Jurkat, Clone E6-1 (cell line): Measurements from ENCODE around the gene TNS2.

Experiments
- DNase-seq: peaks from one replicate; pipeline ENCODE4 v3.0.0-alpha.2; 2011; ENCODE audit warnings: low read depth, low spot score
- H3K4me3 ChIP-seq: 2 replicates; pipeline ENCODE4 v1.5.1; 2011; ENCODE audit warnings: mild to moderate bottlenecking, low read length, control low read depth, moderate library complexity

Gene TNS2

GRCh38 chr12:53042607-53043454 is 7.0 kb upstream of the TNS2 start:
- no peak overlapping the region for H3K4me3 ChIP-seq
- no peak for DNase-seq

DNA sequence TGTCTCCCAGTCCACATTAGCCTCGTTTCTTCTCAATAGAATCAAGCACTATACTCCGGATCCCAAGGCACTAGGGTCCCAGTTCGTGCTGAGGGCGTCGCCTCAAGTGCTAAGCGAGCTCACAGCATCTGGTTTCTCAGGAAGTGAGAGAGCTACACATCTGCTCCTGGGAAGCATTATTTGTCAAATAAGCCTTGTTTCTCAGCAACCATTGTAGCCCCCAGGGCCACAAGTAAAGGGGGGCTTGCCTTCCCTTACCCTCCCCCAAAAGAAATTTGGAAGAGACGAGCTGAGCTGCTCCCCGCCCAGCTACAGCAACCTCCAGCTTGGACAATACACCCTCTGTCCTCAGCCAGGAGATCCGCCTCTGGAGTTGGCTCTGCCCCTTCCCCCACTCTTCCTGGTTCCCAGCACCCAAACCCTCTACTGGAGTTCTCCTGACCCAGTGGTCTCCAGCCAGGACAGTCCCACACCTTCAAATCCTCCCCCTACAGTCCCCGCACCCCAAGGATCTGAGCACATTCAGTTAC is 5.7 kb upstream of the TNS2 start:
- H3K4me3 ChIP-seq, result no peak overlapping the region
- no peak for DNase-seq

DNA sequence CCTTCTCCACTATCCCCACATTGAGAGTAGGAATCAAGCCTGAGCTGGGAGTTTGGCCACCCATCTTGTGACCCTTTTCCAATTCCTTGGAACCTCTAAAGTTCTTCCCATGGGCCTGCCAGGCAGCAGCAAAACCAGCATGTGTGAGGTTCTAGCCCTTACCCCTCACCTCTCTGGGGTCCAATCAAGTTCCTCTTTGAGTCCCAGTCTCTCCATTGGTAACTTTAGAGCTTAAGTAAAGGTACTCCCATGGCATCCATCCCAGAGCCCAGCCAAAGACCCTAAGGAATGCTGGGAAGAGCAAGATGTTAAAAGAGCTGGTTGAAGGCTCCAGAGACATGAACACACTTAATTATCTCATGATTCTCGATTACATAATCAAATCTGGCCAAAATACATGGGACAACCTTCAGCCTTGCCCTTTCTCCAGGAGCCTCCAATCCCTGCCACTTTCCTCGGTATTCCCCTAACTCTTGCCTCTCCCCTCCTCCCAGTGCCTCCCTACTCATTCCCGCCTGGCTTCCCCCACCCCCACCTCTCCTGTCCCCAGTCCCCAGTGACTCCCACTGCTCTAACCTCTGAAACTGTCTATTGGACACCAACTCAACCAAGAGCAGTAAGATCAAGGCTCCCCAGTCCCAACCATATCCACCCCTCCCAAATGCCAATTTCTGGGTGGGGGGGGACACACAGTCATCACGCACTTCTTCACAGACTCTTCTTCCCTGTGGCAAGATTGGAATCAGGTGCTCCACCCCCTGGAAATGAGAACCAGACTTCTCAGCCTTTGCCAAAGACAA is 4.8 kb upstream of the TNS2 start:
- DNase-seq, result no peak
- no peak overlapping the region for H3K4me3 ChIP-seq

DNA sequence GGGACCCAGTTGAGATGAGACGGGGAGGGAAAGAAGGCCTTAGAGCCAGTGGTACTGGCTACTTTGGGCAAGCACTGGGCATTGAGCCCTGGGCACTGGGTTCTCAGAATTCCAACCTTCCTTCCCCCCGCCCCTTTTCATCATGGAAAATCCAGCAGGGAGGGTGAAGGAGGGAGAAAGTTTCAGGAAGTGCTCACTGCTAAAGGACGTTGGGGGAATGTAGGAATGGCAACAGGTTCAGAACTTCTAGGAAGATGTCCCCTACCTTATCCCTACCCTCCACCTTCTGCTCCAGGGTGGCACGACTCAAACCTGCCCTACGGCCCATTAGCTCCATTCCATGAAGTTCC is 4.2 kb upstream of the TNS2 start:
- no peak overlapping the region for H3K4me3 ChIP-seq
- no peak for DNase-seq

DNA sequence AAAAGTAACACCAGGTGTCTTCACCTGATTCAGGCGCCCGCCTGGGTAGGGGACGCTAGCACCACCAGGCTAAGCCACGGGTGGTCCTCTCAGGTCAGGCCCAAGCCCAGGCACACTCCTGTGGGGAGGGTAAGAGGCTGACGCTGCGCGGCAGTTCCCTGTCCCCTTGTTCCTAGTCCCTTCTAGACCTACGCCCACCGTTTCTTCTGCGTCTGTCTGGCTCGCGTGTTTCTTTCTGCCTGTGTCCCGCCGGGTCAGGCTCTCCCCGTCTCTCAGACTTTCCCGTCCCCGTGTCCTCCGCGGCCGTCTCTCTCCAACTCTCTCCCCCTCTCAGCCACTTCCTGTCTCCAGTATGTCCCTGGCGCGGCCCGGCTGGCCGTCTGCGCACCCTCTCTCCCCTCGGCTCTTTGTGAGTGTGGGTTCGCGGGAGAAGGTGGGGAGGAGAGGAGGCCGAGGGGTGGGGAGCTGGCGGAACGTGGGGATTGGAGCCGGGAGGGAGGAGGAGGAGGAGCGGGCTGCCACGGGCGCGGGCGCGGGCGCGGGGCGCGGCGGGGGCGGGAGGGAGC is 3.1 kb upstream of the TNS2 start:
- peak; percentile 32 for DNase-seq
- peak overlapping the region; percentile 78 for H3K4me3 ChIP-seq

DNA sequence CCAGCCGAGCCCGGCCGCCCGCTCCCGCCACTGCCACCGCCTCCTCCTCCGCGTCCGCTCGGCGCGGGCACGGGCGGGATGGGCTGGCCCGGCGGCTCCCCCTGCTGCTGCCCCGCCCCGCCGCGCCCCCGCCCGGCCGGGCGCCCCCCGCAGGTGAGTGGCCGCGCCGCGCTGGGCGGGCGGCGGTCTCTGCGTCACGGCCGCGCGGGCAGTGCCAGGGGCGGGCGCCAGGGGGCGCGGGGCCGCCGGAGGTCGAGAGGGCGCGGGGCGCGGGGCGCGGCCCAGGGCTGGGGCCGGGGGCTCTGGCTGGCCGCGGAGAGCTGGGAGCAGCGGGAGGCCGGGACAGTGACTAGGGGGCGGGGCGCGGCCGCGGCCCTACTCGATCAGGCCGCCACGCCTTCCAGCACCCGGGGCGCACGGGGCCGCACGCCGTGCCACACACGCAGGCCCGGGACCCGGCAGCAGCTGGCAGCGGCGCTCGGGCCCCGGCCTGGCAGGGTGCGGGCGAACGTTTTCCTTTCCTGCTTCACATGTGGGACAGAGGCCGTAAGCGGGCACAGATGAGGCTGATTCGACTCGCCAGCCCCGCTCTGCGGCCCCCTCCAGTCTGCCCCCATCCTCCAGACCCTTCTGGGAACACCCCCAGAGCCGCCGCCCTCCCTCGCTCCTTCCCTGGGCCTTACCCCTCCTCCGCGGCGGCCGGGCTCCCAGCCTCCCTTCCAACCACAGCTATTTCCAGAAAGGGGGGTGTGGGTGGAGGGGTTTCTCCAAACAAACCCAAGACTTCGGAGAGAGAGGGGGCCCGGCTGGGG is 2.4 kb upstream of the TNS2 start:
- peak overlapping the region; percentile 78 for H3K4me3 ChIP-seq
- DNase-seq, result peak; percentile 29

- peak overlapping the region; percentile 52 for H3K4me3 ChIP-seq
- DNase-seq, result no peak
These were observed 1.7 kb upstream of the TNS2 start for GRCh38 chr12:53048033-53048779.

DNA sequence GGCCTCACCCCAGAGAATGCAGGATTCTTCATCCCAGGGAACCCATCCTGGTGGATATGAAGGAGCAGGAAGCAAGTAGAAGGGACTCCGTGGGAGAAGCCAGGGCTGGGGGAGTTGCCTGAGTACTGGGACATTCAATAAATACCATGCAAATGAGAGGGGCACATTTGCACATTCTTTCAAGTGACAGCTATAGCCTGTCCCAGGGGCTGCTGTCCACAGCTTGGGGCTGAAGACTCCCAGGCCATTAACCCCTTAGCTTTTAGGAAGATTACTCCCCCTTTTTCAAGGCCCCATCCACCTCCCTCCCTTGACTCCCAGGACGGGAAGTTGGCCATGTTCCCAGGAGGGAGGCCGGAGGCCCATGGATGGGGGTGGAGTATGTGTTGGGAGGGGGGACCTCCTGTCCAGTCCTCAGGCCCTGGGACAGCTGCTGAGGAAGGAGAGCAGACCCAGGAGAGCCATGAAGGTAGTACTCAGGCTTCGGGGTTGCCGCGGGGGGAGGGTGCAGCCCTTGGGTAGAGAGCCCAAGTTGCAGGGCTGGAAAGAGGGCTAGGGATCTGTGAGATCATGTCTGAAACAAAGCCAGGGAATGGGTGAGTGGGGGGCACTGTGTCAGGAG is 974 bp upstream of the TNS2 start:
- DNase-seq, result no peak
- no peak overlapping the region for H3K4me3 ChIP-seq

DNA sequence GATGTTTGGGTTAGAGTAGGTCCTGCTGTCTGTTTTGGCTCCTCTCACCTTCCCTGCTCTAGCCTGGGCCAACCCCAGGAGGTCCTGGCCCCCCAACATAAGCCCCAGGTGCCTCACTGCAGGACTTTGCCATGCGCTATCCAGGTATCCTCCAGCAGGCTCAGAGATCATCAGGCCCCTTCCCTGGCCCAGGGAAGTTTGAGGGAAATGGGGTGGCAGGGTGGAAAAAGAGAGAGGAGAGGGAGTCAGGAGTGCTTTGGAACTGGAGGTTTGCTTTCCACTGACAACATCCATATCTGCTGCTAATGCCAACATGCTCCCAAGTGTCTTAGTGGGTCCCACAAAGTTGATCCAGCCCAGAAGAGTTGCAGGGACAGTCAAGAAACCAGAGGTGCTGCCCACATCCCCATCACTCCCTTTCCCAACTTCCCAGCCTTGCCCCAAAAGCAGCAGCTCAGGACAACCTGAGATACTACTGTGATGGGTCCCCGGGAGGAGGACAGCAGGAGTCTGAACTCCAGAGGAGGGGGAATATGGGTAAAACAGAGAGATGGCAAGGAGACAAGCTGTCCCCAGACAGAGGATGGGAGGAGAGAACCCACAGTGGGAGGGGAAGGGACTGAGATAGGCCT is 677 bp downstream of the TNS2 start:
- H3K4me3 ChIP-seq, result no peak overlapping the region

GRCh38 chr12:53051058-53051880 is 1.4 kb downstream of the TNS2 start:
- DNase-seq, result no peak
- H3K4me3 ChIP-seq, result no peak overlapping the region

More for the DNA sequence above, 677 bp downstream of the TNS2 start:
- DNase-seq, result no peak

GRCh38 chr12:53051881-53052412 is 2.1 kb downstream of the TNS2 start:
- no peak overlapping the region for H3K4me3 ChIP-seq

DNA sequence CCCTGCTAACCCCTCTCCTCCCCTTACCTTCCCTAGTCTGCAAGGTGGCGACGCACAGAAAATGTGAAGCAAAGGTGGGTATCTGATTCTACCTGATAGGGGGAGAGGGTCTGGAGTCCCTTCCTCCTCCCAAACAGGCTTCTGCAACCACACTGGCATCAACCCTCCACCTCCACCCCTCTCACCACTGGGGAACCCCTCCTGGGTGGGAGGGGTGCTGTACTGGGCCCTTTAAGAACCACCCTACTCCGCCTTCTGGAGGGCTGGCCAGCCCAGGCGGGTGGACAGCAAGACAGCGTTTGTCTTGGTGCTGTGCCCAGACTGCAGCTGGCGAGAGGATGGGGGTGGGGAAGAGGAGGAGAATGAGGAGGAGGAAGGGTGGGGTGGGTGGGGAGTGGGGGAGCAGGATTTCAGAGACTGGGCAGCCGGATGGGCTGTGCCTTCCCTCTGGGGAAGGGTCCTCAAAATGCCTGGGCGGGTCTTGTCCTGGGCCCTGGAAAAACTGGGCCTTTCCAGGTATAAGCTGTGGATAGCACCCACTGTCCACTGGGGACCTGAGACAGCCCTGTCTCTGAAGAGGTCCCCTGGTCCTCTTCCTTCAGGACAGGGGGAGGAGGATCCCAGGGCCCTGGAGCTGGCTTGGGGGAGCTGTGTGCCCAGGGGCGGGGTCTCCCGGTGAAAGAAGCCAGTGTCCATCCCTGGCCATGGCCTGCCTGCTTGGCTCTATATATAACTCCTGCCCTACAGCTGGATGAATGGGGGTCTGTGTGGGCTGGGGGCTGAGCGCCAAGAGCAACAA is 2.8 kb downstream of the TNS2 start:
- H3K4me3 ChIP-seq, result no peak overlapping the region
- DNase-seq, result no peak

More at GRCh38 chr12:53051881-53052412, 2.1 kb downstream of the TNS2 start:
- DNase-seq, result no peak

DNA sequence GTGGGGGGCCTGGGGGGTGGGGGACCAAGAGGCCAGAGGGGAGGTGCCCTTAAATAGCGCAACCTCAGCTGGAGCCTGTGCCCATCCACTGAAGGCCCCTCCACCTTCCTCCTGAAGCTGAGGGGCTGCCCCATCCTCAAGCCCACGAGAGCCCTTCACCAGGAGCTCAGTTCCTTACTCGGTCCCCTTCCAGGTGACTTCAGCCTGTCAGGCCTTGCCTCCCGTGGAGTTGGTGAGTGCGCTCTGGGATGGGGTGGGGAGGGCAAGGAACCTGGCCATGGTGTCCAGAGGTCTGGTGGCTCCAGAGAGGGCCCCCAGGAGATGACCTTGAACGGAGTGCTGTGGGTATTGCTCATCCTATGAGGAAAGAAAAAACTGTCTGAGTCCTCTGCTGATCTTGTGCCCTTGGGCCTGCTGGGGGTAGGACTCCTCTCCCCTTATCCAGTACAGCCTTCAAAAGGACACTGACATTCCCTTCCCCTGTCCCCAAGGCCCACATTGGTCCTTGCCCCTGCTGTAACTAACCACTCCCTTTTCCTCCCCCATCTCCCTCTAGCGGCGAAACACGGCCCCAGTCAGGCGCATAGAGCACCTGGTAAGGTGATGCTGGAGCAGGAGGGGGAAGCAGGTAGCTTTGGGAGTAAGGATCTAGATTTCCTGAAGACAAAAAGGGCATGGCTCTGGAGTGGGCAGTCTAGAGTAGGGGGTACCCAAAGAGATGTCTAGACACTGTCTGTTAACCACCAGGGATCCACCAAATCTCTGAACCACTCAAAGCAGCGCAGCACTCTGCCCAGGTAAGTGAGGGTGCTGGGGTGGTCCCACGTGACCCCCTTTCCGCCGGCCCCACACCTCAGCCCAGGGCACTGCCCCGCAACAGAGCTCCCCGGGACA is 3.6 kb downstream of the TNS2 start:
- H3K4me3 ChIP-seq, result peak overlapping the region; percentile 78
- DNase-seq, result peak; percentile 37

- DNase-seq, result peak; percentile 85
- H3K4me3 ChIP-seq, result peak overlapping the region; percentile 78
These were observed 4.4 kb downstream of the TNS2 start for GRCh38 chr12:53054112-53054878.
